Measurements from ENCODE around the gene NLRP7. TPM values are rescaled to one million over a fixed set of nuclear protein-coding genes. Genes with fewer than 3 reads are reported as not detected.
"Not testable (repeated sequence)": the region's sequence is repeated elsewhere in the genome, so short reads cannot be mapped to it uniquely, and the experiment has no call there.

NLRP7 gene
- total RNA-seq, 1 donor from 2014 or later: not detected

DNA sequence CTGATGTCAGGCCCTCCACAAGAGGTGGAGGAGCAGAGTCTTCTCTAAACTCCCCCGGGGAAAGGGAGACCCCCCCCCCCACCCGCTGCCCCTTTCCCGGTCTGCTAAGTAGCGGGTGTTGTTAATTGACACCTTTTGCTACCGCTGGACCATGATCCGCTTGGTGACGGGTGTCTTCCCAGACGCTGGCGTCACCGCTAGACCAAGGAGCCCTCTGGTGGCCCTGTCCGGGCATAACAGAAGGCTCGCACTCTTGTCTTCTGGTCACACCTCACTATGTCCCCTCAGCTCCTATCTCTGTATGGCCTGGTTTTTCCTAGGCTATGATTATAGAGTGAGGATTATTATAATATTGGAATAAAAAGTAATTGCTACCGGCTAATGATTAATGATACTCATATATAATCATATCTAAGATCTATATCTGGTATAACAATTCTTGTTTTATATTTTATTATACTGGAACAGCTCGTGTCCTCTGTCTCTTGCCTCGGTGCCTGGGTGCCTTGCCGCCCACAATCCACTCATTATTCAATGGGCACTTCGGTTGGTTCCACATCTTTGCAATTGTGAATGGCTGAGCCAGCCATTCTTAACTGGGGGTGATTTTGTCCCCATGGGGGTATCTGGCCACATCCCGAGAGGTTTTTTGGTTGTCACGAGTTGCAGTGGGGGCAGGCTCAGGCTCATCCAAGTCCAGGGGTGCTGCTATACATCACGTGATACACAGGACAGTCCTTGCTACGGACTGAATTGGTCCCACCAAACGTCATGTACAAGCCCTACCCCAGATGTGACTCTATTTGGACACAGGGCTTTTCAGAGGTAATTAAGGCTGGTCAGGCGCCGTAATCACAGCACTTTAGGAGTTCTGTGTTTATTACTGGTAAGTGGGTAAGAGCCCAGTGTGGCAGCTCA, 27.4 kb downstream of the NLRP7 start:
- DNase-seq (ENCODE audit: low read depth in 2 of 2): not testable (repeated sequence)

DNA sequence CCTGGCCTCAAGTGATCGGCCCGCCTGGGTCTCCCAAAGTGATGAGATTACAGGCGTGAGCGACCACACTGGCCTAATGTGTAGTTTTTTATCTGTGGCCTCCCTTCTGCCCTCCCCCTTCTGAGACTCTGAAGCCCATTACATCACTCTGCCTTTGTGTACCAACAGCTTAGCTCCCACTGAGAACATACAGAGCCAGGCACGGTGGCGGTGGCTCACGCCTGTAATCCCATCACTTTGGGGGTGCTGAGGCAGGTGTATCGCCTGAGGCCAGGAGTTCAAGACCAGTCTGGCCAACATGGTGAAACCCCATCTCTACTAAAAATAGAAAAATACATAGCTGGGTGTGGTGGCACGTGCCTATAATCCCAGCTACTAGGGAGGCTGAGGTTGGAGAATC, 28.8 kb downstream of the NLRP7 start:
- no peak for DNase-seq (ENCODE audit: low read depth in 2 of 2)

DNA sequence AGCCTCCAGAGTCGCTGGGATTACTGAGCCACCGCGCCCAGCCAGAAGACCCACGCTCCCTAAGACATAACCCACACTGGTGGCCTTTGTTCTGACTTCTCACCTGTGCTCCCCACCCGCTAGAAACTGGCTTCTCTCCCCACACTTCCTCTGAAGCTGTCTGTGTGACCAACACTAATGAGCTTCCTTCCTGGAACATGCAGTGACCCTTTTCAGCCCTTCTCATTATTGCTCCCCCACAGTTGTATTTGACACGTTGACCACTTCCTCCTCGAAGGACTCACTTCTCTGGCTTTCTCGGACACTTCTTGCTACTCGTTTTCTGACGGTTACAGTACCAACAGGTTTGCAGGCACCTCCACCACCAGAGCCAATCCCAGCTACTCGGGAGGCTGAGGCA, 30.5 kb downstream of the NLRP7 start:
- no peak for DNase-seq (ENCODE audit: low read depth in 2 of 2)

DNA sequence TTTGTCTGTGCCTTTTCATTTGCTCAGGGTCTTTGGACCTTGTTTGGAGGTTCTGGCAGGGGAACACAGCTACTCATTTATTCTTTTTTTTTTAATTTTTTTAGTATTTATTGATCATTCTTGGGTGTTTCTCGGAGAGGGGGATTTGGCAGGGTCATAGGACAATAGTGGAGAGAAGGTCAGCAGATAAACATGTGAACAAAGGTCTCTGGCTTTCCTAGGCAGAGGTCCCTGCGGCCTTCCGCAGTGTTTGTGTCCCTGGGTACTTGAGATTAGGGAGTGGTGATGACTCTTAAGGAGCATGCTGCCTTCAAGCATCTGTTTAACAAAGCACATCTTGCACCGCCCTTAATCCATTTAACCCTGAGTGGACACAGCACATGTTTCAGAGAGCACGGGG, 39.4 kb downstream of the NLRP7 start:
- DNase-seq (ENCODE audit: low read depth in 2 of 2): not testable (repeated sequence)

DNA sequence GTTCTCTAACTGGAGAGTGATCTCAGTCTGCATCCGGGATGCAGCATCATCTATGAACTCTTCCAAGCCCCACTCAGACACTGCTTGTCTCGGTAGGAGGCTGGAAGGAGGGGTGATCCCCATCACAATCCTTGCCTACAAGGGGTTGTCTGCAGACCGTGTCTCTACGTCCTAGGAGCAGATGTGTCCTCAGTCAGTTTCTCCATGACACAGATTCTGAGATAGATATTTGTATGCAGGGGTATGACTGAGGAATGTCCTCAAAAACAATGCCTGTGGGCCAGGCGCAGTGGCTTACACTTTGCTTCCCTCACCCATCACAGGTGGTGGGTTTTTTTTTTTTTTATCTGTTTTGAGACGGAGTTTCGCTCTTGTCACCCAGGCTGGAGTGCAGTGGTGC, 40.5 kb downstream of the NLRP7 start:
- DNase-seq (ENCODE audit: low read depth in 2 of 2): no peak

- no peak for DNase-seq (ENCODE audit: low read depth in 2 of 2)
These were observed 41.4 kb downstream of the NLRP7 start, which contains the start of gene NCR1 for GRCh38 chr19:54905803-54906511. Gene NCR1, plus strand, starts transcription at chr19:54906148. Its CDS starts 40 bp downstream, at chr19:54906188.

GRCh38 chr19:54905421-54905802, 41.9 kb downstream of the NLRP7 start:
- DNase-seq (ENCODE audit: low read depth in 2 of 2): no peak

DNA sequence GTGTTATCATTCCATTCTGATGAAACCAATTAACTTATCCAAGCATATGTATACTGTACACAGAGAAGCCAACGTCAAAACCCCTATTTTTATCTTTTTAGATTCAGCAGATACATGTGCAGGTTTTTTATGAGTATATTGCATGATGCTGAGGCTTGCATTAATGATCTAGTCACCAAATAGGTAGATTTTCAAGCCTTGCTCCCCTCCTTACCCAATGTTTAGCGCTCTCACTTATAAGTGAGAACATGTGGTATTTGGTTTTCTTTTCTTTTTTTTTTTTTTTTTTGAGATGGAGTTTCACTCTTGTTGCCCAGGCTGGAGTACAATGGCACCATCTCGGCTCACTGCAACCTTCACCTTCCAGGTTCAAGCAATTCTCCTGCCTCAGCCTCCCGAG, 43.1 kb downstream of the NLRP7 start:
- not testable (repeated sequence) for DNase-seq (ENCODE audit: low read depth in 2 of 2)

GRCh38 chr19:54903303-54903702, 44.0 kb downstream of the NLRP7 start:
- no peak for DNase-seq (ENCODE audit: low read depth in 2 of 2)

DNA sequence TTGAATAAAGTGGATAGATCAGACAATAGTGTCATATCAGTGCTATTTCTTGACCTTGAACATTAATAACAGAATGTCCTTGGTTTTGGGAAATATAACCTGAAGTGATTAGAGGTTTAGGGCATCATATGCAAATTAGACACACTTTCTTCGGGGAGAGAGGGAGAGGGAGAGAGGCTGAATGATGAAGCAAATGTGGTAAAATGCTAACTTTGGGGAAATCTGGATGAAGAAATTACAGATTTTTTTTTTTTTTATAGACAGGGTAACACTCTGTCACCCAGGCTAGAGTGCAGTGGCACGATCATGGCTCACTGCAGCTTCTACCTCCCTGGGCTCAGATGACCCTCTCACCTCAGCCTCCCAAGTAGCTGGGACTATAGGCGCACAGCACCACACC, 45.3 kb downstream of the NLRP7 start:
- no peak for DNase-seq (ENCODE audit: low read depth in 2 of 2)

GRCh38 chr19:54901153-54901552, 46.2 kb downstream of the NLRP7 start:
- not testable (repeated sequence) for DNase-seq (ENCODE audit: low read depth in 2 of 2)

DNA sequence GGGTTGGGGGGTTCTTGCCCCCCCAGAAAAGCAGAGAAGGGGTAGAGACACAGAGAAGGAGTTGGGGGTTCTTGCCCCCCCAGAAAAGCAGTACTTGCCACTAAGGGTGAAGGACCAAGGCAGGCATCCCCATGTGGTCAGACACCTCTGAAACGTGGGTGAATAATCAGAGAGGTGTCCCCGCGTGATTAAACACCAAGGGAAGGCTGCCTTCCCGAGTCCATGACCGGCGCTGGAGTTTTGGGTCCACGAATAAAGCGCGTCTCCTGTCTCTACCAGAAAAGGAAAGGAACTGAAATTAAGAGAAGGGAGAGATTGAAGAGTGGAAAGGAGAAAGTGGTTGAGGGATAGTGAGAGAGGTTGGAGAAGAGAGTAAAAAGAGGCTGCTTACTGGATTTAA, 47.7 kb downstream of the NLRP7 start:
- not testable (repeated sequence) for DNase-seq (ENCODE audit: low read depth in 2 of 2)

GRCh38 chr19:54898685-54899084, 48.6 kb downstream of the NLRP7 start:
- not testable (repeated sequence) for DNase-seq (ENCODE audit: low read depth in 2 of 2)

GRCh38 chr19:54896036-54896435, 51.3 kb downstream of the NLRP7 start:
- no peak for DNase-seq (ENCODE audit: low read depth in 2 of 2)

GRCh38 chr19:54894106-54894505, 53.2 kb downstream of the NLRP7 start:
- not testable (repeated sequence) for DNase-seq (ENCODE audit: low read depth in 2 of 2)

GRCh38 chr19:54893406-54893805, 53.9 kb downstream of the NLRP7 start:
- no peak for DNase-seq (ENCODE audit: low read depth in 2 of 2)

DNA sequence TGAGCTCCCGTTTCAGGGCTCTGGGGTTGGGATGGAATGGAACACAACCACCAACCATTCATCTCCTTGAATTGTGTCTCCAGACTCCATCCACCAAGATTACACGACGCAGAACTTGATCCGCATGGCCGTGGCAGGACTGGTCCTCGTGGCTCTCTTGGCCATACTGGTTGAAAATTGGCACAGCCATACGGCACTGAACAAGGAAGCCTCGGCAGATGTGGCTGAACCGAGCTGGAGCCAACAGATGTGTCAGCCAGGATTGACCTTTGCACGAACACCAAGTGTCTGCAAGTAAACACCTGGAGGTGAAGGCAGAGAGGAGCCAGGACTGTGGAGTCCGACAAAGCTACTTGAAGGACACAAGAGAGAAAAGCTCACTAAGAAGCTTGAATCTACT, 57.8 kb downstream of the NLRP7 start:
- DNase-seq (ENCODE audit: low read depth in 2 of 2): no peak

DNA sequence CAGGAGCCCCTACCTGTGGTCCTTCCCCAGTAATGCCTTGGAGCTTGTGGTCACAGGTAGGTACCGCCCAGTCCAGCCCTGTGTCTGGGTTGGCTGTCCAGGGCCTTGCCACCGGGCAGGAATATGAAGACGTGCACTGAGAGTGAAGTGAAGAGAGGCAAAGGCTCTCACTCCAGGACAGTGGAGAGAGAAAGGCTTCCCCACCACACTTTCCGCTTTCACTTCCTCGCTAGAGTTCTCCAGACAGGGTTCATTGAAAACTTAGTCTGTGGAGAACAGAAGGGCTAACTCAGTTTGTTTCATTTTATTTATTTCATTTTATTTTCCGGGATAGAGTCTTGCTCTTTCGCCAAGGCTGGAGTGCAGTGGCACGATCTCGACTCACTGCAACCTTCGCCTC, 59.1 kb downstream of the NLRP7 start:
- DNase-seq (ENCODE audit: low read depth in 2 of 2): no peak

DNA sequence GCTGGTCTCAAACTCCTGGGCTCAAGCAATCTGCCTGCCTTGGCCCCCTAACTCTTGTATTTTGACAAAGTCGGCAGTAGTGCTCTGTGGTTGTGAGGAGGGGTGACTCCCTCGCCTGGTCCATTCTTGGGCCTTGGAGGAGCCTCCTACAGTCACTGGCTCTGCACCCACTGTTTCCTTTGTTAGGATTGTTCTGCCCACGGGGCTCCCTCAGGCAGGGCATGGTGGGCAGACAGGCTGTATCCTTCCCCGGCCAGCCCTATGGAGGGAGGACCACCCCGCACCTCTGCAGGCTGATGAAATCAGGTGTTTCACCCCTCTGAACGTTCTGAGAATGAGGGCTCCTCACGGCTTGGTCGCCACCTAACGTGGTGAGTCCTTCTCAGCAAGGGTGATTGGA, 64.1 kb downstream of the NLRP7 start:
- no peak for DNase-seq (ENCODE audit: low read depth in 2 of 2)

- peak in 1 of 2 donors; percentile 35 for DNase-seq (ENCODE audit: low read depth in 2 of 2)
These were observed 64.6 kb downstream of the NLRP7 start for GRCh38 chr19:54882758-54883157.

DNA sequence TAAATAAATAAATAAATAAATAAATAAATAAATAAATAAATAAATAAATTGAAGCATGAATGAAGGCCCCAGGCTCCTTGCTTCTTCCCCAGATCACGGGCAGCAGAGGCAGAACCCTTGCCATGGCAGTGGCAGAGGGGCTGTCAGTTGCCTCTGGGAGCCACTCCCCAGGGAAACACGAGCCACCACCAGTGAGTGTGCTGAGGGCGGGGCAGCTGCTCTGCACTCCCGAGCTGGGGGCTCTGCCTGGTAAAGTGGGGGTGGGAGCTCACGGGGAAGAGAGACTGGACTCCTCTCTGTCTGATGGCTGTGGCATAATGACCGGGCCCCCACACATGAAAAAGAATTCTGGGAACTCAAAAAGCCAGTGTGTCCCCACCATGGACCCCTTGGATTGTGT, 65.4 kb downstream of the NLRP7 start:
- DNase-seq (ENCODE audit: low read depth in 2 of 2): no peak

DNA sequence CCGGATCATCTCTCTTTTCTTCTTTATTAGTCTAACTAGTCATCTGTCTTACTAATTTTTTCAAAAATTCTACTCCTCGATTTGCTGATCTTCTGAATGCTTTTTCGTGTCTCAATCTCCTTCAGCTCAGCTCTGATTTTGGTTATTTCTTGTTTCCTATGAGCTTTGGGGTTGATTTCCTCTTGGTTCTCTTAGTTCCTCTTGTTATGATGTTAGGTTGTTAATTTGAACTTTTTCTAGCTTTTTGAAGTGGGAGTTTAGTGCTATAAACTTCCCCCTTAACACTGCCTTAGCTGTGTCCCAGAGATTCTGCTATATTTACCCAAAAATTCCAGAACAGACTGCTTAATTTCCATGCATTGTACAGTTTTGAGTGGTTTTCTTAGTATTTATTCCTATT, 69.9 kb downstream of the NLRP7 start:
- no peak for DNase-seq (ENCODE audit: low read depth in 2 of 2)

- no peak for DNase-seq (ENCODE audit: low read depth in 2 of 2)
These were observed 71.8 kb downstream of the NLRP7 start for GRCh38 chr19:54875506-54875905.
